Body of pancreas (tissue), 4 donors: ENCODE results near the gene RHAG.
A peak's percentile ranks its signal among the peaks of the same experiment; 100 is the strongest.

Experiments used
- POLR2A ChIP-seq, 3 donors: fragments of 450-650 bp; IDR thresholded peaks; one replicate each; pipeline ENCODE4 v1.6.1; 2016; ENCODE audit warnings: antibody characterized with exemption in 3 of 3, mild to moderate bottlenecking in 2 of 3
- TF ChIP-seq, protein P1 (sequence below), 7 experiments: fragments of 450-650 bp in 4 of 7; fragments of 200-600 bp in 3 of 7; sonication (generic) in 3 of 7; IDR thresholded peaks; one replicate each; pipeline ENCODE4 v1.5.1; 2016 to 2019; ENCODE audit warnings: antibody characterized with exemption in 7 of 7

DNA sequence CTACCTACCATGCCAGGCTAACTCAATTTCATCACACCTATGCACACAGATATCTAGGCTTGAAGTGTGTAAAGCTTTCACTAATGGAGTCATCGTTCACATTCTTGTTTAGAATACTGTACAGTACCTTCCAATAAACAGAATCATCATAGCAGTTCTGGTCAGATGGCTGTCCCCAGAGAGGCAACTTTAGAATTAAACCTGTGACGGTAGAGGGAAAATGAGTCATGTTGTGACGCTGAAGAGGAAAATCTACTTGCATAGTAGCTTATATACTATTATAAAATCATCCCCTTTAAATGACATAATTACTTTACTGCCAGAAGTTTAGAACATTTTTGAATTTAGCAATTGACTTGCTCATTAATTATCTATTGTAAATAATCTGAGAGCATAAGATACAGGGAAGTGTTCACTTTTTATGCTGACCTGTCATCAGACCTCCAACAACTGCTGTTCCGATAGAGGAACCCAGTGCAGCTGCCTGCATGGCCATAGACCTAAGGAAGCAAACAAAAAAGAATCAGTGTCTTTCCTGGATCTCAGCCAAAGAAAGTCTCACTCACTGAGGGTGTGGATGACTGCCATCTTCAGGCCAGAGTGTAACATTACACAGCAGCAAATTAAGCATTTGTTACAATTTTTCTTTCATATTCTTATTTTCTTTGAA lies 29.8 kb downstream of the RHAG start:
- TF ChIP-seq, protein P1, sequence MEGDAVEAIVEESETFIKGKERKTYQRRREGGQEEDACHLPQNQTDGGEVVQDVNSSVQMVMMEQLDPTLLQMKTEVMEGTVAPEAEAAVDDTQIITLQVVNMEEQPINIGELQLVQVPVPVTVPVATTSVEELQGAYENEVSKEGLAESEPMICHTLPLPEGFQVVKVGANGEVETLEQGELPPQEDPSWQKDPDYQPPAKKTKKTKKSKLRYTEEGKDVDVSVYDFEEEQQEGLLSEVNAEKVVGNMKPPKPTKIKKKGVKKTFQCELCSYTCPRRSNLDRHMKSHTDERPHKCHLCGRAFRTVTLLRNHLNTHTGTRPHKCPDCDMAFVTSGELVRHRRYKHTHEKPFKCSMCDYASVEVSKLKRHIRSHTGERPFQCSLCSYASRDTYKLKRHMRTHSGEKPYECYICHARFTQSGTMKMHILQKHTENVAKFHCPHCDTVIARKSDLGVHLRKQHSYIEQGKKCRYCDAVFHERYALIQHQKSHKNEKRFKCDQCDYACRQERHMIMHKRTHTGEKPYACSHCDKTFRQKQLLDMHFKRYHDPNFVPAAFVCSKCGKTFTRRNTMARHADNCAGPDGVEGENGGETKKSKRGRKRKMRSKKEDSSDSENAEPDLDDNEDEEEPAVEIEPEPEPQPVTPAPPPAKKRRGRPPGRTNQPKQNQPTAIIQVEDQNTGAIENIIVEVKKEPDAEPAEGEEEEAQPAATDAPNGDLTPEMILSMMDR (IDR thresholded peaks at IDR 0.05) = peak; percentile 71 to 93 (median 87)
- no peak for TF ChIP-seq POLR2A (IDR thresholded peaks at IDR 0.05)
